ENCODE results near the gene ERCC6L2. TPM values are rescaled to one million over a fixed set of nuclear protein-coding genes. Genes with fewer than 3 reads are reported as not detected.

The ERCC6L2 gene
- total RNA-seq, 1 experiment from 2014 or later = 39.2 TPM

DNA sequence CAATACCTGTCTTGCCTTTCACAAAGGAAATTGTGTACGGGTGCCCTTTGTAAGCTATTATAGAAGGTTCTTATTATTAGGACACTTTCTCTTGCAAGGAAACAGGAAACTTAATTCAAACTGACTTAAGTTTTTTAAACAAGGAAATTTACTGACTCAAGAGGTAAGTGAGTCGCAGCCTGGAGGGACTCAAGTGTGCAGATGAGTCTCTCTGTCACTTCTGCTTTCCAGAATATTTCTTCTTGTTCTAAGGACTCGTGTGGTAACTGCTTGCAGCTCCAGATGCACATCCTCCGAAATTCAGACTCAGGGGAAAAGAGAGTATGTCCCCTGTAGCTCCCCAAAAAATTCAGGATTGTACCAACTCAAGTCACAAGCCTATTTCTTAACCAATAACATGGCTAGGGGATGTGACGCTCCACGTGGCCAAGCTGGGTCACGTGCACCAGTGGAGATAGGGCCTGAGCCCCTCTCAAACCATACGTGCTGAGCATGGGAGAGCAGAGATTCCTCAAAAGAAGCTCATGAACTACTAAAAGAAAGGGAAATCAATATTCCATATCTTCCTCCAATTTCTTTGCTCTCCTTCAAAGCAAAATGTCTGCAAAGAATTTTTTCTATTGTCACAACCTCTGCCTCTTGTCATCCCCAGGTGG is 49.2 kb upstream of the ERCC6L2 start:
- Histone ChIP-seq H3K4me2 (ENCODE audit: low read length) (no peak overlapping the region), H3K4me3 (replicated peaks in 1 of 2; ENCODE audit: low read depth in 1 of 2, low read length in 2 of 2) (no peak overlapping the region), H3K27me3 (ENCODE audit: insufficient read depth, low read length) (0 out of 2 replicates have a peak, but pooled peaks cover 4% of the 10 kb centered on the region), H3K36me3 (ENCODE audit: control insufficient read depth in 1 of 2, insufficient read depth in 2 of 2, low read length in 2 of 2) (no peaks in the 10 kb centered on the region), H3K9me2 (ENCODE audit: insufficient read depth) (no peaks in the 10 kb centered on the region), H3K27ac (ENCODE audit: low read depth, low read length) (no peak overlapping the region), H3K79me2 (ENCODE audit: insufficient read depth, low read length) (no peaks in the 10 kb centered on the region), H4K20me1 (ENCODE audit: insufficient read depth) (no peaks in the 10 kb centered on the region), H3K4me1 (ENCODE audit: control insufficient read depth in 1 of 2, insufficient read depth in 2 of 2, low read length in 2 of 2) (peaks cover 5 to 10% of the 10 kb centered on the region in 2 experiments; a peak in 3 of 4 replicates), H3K9me3 (ENCODE audit: control insufficient read depth in 1 of 2, insufficient read depth in 1 of 2, low read depth in 1 of 2, low read length in 2 of 2) (no peaks in the 10 kb centered on the region), H2AFZ (ENCODE audit: low read depth, low read length, poor library complexity, severe bottlenecking) (no peak overlapping the region), H3K9ac (ENCODE audit: low read length) (no peak overlapping the region)
- CTCF ChIA-PET = no interaction called here
- no peak for ATAC-seq
- no TSS peak for BruUV-seq (replicated peaks)
- RAD21 ChIA-PET (ENCODE audit: low non-redundant PET in 1 of 2, low total read pairs in 2 of 2, uncharacterized antibody in 2 of 2, unreplicated experiment in 2 of 2) = no interaction called here
- DNase-seq (ENCODE audit: low read depth, low spot score) = no peak
- POLR2A ChIA-PET = no interaction called here
- intact Hi-C loops (cut with micrococcal nuclease) = no loop called here
- TF ChIP-seq TCF7L2 (IDR thresholded peaks at IDR 0.05; ENCODE audit: borderline replicate concordance, extremely low read depth, insufficient read depth, insufficient read length) (no peak), EGR1 (IDR thresholded peaks at IDR 0.05; ENCODE audit: low read depth) (no peak), POLR2A (IDR thresholded peaks at IDR 0.05; ENCODE audit: borderline replicate concordance, extremely low read depth, insufficient read depth, insufficient read length) (no peak), YY1 (IDR thresholded peaks at IDR 0.05; ENCODE audit: extremely low read depth, insufficient replicate concordance, low read depth, low read length) (no peak), ELF1 (IDR thresholded peaks at IDR 0.05; ENCODE audit: borderline replicate concordance, low read depth) (no peak), SRF (IDR thresholded peaks at IDR 0.05; ENCODE audit: low read depth) (no peak), CEBPB (IDR thresholded peaks at IDR 0.05; ENCODE audit: low read depth) (no peak), FOSL1 (IDR thresholded peaks at IDR 0.05; ENCODE audit: low read depth) (no peak), POLR2AphosphoS5 (IDR thresholded peaks at IDR 0.05; ENCODE audit: low read depth, low read length) (no peak), EZH2 (IDR thresholded peaks at IDR 0.05) (no peak), RAD21 (IDR thresholded peaks at IDR 0.05; ENCODE audit: low read depth) (no peak), ZFX (IDR thresholded peaks at IDR 0.05) (no peak), ZNF274 (IDR thresholded peaks at IDR 0.05; ENCODE audit: low read depth, low read length) (no peak), CBX3 (IDR thresholded peaks at IDR 0.05; ENCODE audit: low read depth) (no peak), EZH2phosphoT487 (IDR thresholded peaks at IDR 0.05; ENCODE audit: borderline replicate concordance) (no peak)
- TF ChIP-seq, protein P1, sequence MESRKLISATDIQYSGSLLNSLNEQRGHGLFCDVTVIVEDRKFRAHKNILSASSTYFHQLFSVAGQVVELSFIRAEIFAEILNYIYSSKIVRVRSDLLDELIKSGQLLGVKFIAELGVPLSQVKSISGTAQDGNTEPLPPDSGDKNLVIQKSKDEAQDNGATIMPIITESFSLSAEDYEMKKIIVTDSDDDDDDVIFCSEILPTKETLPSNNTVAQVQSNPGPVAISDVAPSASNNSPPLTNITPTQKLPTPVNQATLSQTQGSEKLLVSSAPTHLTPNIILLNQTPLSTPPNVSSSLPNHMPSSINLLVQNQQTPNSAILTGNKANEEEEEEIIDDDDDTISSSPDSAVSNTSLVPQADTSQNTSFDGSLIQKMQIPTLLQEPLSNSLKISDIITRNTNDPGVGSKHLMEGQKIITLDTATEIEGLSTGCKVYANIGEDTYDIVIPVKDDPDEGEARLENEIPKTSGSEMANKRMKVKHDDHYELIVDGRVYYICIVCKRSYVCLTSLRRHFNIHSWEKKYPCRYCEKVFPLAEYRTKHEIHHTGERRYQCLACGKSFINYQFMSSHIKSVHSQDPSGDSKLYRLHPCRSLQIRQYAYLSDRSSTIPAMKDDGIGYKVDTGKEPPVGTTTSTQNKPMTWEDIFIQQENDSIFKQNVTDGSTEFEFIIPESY (IDR thresholded peaks at IDR 0.05; ENCODE audit: extremely low read depth, insufficient replicate concordance, low read length) = no peak
- TF ChIP-seq, protein P2, sequence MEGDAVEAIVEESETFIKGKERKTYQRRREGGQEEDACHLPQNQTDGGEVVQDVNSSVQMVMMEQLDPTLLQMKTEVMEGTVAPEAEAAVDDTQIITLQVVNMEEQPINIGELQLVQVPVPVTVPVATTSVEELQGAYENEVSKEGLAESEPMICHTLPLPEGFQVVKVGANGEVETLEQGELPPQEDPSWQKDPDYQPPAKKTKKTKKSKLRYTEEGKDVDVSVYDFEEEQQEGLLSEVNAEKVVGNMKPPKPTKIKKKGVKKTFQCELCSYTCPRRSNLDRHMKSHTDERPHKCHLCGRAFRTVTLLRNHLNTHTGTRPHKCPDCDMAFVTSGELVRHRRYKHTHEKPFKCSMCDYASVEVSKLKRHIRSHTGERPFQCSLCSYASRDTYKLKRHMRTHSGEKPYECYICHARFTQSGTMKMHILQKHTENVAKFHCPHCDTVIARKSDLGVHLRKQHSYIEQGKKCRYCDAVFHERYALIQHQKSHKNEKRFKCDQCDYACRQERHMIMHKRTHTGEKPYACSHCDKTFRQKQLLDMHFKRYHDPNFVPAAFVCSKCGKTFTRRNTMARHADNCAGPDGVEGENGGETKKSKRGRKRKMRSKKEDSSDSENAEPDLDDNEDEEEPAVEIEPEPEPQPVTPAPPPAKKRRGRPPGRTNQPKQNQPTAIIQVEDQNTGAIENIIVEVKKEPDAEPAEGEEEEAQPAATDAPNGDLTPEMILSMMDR (IDR thresholded peaks at IDR 0.05 in 2 of 3, conservative IDR thresholded peaks at IDR 0.05 in 1 of 3; ENCODE audit: borderline replicate concordance in 1 of 3, insufficient read depth in 1 of 3, low read depth in 2 of 3, low read length in 2 of 3) = no peak
- TF ChIP-seq, protein P3, sequence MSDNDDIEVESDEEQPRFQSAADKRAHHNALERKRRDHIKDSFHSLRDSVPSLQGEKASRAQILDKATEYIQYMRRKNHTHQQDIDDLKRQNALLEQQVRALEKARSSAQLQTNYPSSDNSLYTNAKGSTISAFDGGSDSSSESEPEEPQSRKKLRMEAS (IDR thresholded peaks at IDR 0.05) = no peak
